ENCODE measurements around the gene NOC2L.

NOC2L gene

DNA sequence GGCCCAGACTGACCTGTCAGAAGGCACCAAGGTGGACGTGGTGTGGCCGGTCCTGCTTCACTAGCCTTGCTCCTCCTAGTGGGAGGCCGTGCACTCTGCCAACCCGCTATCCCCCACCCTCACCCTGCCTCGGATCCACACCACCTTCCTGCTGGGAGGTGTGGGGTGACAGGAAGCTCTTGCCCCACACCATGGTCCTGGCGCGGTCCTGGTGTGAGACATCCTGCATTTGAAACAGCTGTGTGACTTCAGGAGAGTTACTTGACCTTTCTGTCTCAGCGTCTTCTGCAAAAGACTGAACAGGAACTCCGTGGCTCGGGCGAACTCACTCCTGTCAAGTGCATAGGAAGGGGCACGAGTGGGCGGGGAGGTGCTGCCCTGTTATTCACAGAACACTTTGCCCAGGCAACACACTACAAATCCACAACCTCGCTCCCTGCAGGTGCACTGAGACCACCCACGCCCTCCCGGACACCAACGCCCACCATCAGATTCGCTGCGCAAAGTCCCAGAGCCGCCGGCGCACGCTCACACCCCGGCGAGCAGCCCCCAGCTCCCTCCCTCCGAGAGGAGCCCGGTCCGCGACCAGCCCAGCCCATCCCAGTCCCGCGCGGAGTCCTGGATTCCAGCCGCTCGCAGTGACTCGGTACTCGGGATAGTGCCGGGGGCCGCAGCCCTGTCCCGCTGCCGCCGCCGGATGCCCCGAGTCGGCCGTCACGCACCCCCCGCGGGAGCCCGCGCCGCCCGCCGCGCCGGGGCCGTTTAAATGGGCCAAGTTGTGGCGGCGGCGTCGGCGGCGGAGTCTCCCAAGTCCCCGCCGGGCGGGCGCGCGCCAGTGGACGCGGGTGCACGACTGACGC, 35.7 kb downstream of the NOC2L start, which contains the start of gene SAMD11:
Gene SAMD11 (plus strand): TSS at position 793 of the 860 bp plus-strand sequence. CDS start 509 bp downstream, outside the sequence.
- Histone ChIP-seq H3K27ac (ENCODE audit: low read depth, low read length, poor library complexity, severe bottlenecking) (no peak within 1 kb of the TSS), H3K9me2 (ENCODE audit: low read depth, low read length) (no peaks in the 10 kb centered on the region), H3K9ac (ENCODE audit: low read length) (no peak within 1 kb of the TSS)

DNA sequence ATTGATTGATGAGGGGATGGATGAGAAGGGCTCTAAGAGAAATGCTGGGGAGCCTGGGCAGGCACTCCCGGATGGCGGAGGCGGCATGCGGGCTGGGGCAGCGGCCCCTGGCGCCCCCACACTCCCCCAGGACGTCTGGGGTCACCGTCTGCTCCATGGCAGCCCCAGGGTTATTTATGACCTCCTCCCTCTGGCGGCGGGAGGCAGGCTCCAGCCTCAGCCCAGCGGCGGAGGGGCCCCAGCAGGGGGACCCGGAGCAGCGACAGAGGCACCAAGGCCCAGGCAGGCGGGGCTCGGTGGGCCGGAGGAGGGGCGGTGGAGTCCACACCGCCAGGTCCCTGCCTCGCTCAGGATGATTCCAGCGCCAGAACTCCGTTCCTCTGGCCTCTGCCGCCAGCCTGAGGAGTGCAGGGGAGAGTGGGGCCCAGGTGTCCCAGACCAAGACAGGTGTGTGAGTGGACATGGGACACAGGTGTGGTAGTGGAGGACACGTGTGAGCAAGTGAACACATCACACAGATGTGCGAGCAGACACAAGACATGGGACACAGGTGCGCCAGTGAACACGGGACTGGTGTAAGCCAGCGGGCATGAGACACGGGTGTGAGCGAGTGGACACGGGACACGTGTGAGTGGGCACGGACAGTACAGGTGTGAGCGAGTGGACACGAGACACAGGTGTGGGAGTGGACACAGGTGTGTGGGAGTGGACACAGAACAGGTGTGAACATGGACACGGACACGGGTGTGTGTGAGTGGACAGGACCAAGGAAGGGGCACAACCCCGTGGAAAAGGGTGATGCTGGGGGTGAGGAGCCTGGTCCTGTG, 37.8 kb downstream of the NOC2L start:
- no peak overlapping the region for H3K27ac ChIP-seq (ENCODE audit: low read depth, low read length, poor library complexity, severe bottlenecking)
- no peaks in the 10 kb centered on the region for H3K36me3 ChIP-seq (ENCODE audit: insufficient read depth, low read length)
- no peaks in the 10 kb centered on the region for H3K9me2 ChIP-seq (ENCODE audit: low read depth, low read length)
- peaks cover 30% of the 10 kb centered on the region for H3K27me3 ChIP-seq (ENCODE audit: insufficient read depth, low read length)
- H3K4me1 ChIP-seq (ENCODE audit: insufficient read depth, low read length, severe bottlenecking), result no peaks in the 10 kb centered on the region
- H3K9me3 ChIP-seq (ENCODE audit: low read length), result no peaks in the 10 kb centered on the region
- no peaks in the 10 kb centered on the region for H3K79me2 ChIP-seq (ENCODE audit: insufficient read depth, low read length)
- no peaks in the 10 kb centered on the region for H4K20me1 ChIP-seq (ENCODE audit: insufficient read depth, low read length)
- no peaks in the 10 kb centered on the region for H3F3A ChIP-seq (ENCODE audit: insufficient read depth, low read length)
- no peak overlapping the region for H3K9ac ChIP-seq (ENCODE audit: low read length)
- H2AFZ ChIP-seq (ENCODE audit: low read length), result no peak overlapping the region
- no peak overlapping the region for H3K4me2 ChIP-seq (ENCODE audit: low read length)
- H3K4me3 ChIP-seq (ENCODE audit: low read depth, low read length, poor library complexity, severe bottlenecking), result no peak overlapping the region
- no peak for TF ChIP-seq EZH2 (IDR thresholded peaks at IDR 0.05; ENCODE audit: borderline replicate concordance, low read length)
- TF ChIP-seq, protein P1, sequence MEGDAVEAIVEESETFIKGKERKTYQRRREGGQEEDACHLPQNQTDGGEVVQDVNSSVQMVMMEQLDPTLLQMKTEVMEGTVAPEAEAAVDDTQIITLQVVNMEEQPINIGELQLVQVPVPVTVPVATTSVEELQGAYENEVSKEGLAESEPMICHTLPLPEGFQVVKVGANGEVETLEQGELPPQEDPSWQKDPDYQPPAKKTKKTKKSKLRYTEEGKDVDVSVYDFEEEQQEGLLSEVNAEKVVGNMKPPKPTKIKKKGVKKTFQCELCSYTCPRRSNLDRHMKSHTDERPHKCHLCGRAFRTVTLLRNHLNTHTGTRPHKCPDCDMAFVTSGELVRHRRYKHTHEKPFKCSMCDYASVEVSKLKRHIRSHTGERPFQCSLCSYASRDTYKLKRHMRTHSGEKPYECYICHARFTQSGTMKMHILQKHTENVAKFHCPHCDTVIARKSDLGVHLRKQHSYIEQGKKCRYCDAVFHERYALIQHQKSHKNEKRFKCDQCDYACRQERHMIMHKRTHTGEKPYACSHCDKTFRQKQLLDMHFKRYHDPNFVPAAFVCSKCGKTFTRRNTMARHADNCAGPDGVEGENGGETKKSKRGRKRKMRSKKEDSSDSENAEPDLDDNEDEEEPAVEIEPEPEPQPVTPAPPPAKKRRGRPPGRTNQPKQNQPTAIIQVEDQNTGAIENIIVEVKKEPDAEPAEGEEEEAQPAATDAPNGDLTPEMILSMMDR (IDR thresholded peaks at IDR 0.05; ENCODE audit: low read length), result 0 out of 2 replicates have a peak, but pooled peaks have one; percentile 14

More for the DNA sequence above, 35.7 kb downstream of the NOC2L start, which contains the start of gene SAMD11:
- Histone ChIP-seq H3K36me3 (ENCODE audit: insufficient read depth, low read length) (no peaks in the 10 kb centered on the region), H4K20me1 (ENCODE audit: insufficient read depth, low read length) (no peaks in the 10 kb centered on the region), H3K4me3 (ENCODE audit: low read depth, low read length, poor library complexity, severe bottlenecking) (no peak within 1 kb of the TSS), H3K27me3 (ENCODE audit: insufficient read depth, low read length) (peaks cover 16% of the 10 kb centered on the region), H3K79me2 (ENCODE audit: insufficient read depth, low read length) (no peaks in the 10 kb centered on the region), H2AFZ (ENCODE audit: low read length) (no peak within 1 kb of the TSS), H3K4me1 (ENCODE audit: insufficient read depth, low read length, severe bottlenecking) (no peaks in the 10 kb centered on the region), H3F3A (ENCODE audit: insufficient read depth, low read length) (no peaks in the 10 kb centered on the region), H3K9me3 (ENCODE audit: low read length) (no peaks in the 10 kb centered on the region), H3K4me2 (ENCODE audit: low read length) (peak within 1 kb of the TSS; percentile 16; the same call in 1 of the 2 replicates)
- TF ChIP-seq EZH2 (IDR thresholded peaks at IDR 0.05; ENCODE audit: borderline replicate concordance, low read length), result no peak

DNA sequence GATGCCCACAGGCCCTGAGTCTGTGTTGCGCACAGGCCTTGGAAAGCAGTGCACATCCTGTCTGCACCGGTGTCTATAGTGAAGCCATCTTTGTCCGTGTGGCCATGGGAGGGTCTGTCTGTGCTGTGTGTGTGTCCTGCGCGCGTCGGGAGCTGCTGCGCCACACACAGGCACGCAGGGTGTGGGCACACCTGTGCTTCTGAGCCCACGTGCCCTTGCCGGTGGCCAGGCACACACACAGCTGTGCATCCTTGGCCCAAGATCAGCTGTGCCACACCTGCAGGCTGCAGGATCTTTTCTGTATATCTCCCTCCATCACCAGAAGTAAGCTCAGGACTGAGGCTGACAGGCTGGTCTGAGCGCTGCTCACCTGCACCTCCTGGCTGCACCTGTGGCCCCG, 38.5 kb downstream of the NOC2L start:
- Histone ChIP-seq H3K9ac (ENCODE audit: low read length) (no peak overlapping the region), H2AFZ (ENCODE audit: low read length) (no peak overlapping the region), H3F3A (ENCODE audit: insufficient read depth, low read length) (no peaks in the 10 kb centered on the region), H4K20me1 (ENCODE audit: insufficient read depth, low read length) (no peaks in the 10 kb centered on the region), H3K27ac (ENCODE audit: low read depth, low read length, poor library complexity, severe bottlenecking) (no peak overlapping the region), H3K79me2 (ENCODE audit: insufficient read depth, low read length) (no peaks in the 10 kb centered on the region), H3K4me1 (ENCODE audit: insufficient read depth, low read length, severe bottlenecking) (no peaks in the 10 kb centered on the region), H3K36me3 (ENCODE audit: insufficient read depth, low read length) (no peaks in the 10 kb centered on the region), H3K9me3 (ENCODE audit: low read length) (no peaks in the 10 kb centered on the region), H3K4me2 (ENCODE audit: low read length) (no peak overlapping the region), H3K9me2 (ENCODE audit: low read depth, low read length) (no peaks in the 10 kb centered on the region), H3K27me3 (ENCODE audit: insufficient read depth, low read length) (peaks cover 26% of the 10 kb centered on the region), H3K4me3 (ENCODE audit: low read depth, low read length, poor library complexity, severe bottlenecking) (no peak overlapping the region)
- TF ChIP-seq EZH2 (IDR thresholded peaks at IDR 0.05; ENCODE audit: borderline replicate concordance, low read length), result no peak
- TF ChIP-seq, protein P1 (IDR thresholded peaks at IDR 0.05; ENCODE audit: low read length), result no peak

Measured in OCI-LY1 (cell line).